Endometrium (tissue), 2 donors: Measurements from ENCODE around the gene FBXW11.

Experiments used
- FAIRE-seq: peaks from 2 replicates; lab custom pipeline; 2012; peaks lifted over from hg19 to GRCh38; lab: Jason Lieb, UNC
- donor health status: control.
- donor health status: control.

Gene FBXW11

GRCh38 chr5:172015346-172015745 is 8.9 kb upstream of the FBXW11 start:
- FAIRE-seq, result no peak

GRCh38 chr5:172010278-172010677 is 3.8 kb upstream of the FBXW11 start:
- no peak for FAIRE-seq

- no peak for FAIRE-seq
Measured at GRCh38 chr5:172009536-172010270, 3.3 kb upstream of the FBXW11 start.

- FAIRE-seq, result no peak
Measured at GRCh38 chr5:172008689-172009141, 2.3 kb upstream of the FBXW11 start.

- FAIRE-seq, result no peak
Measured at GRCh38 chr5:172008111-172008455, 1.6 kb upstream of the FBXW11 start.

GRCh38 chr5:172007175-172008110 is 1.0 kb upstream of the FBXW11 start:
- FAIRE-seq, result no peak

GRCh38 chr5:172005708-172006320 is 624 bp downstream of the FBXW11 start:
- FAIRE-seq, result no peak

GRCh38 chr5:172004824-172005237 is 1.6 kb downstream of the FBXW11 start:
- FAIRE-seq, result no peak

- no peak for FAIRE-seq
Measured at GRCh38 chr5:172003746-172004145, 2.7 kb downstream of the FBXW11 start.

GRCh38 chr5:172002840-172003512 is 3.5 kb downstream of the FBXW11 start:
- FAIRE-seq, result no peak

- no peak for FAIRE-seq
Measured at GRCh38 chr5:172002310-172002709, 4.1 kb downstream of the FBXW11 start.

- no peak for FAIRE-seq
Measured at GRCh38 chr5:171999877-172000276, 6.6 kb downstream of the FBXW11 start.

- no peak for FAIRE-seq
Measured at GRCh38 chr5:171999100-171999499, 7.3 kb downstream of the FBXW11 start.

- FAIRE-seq, result no peak
Measured at GRCh38 chr5:171997011-171997410, 9.4 kb downstream of the FBXW11 start.

GRCh38 chr5:171992813-171993212 is 13.6 kb downstream of the FBXW11 start:
- no peak for FAIRE-seq

- no peak for FAIRE-seq
Measured at GRCh38 chr5:171992305-171992704, 14.1 kb downstream of the FBXW11 start.

- no peak for FAIRE-seq
Measured at GRCh38 chr5:171990713-171991015, 15.8 kb downstream of the FBXW11 start.

GRCh38 chr5:171989946-171990712 is 16.3 kb downstream of the FBXW11 start:
- FAIRE-seq, result no peak

- no peak for FAIRE-seq
Measured at GRCh38 chr5:171989276-171989675, 17.2 kb downstream of the FBXW11 start.

- no peak for FAIRE-seq
Measured at GRCh38 chr5:171986772-171987171, 19.7 kb downstream of the FBXW11 start.

- FAIRE-seq, result no peak
Measured at GRCh38 chr5:171984748-171985419, 21.6 kb downstream of the FBXW11 start.
